ENCODE data around the gene CADPS2. TPM values are rescaled to one million over a fixed set of nuclear protein-coding genes. Genes with fewer than 3 reads are reported as not detected.

Gene CADPS2
- total and polyA plus RNA-seq, 8 donors, result 34.2 to 83.4 (median 64.6) TPM

DNA sequence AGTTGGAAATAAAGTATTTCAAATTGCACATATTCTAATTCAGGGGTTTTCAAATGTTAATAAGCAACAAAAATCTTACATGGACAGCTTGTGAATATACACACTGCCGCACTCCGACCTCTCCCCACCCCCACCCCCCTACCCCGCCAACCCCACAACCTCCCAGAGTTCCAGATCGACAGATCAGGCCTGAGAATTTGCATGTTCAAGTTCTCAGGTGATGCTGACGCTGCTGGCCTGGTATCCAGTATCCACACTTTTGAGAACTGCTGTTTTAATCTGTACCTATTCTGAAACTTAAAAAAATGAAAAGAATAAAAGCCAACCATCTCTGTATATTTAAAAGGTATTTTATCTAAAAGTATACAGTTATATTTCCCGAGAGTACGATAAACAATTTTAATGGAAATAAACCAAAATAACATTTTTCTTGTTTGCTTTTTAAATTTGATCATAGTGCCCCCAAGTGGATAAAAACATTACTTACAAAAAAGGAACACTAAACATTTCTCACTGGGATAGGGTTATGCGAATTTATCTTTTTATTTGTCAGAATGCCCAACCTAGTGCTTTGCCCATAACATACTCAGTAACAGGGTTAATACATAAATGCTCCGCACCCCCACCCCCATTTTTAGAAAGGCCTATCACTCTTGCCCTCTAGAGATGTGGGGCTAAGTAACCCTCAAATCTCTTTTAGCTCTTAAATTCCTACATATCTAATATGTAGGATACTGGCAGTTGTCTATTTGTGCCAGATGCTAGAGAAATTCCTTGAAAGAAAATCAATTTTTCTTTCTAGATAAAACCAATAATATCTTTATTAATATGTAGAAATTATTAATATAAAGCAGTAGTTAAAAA, 353.6 kb downstream of the CADPS2 start:
- intact Hi-C loops (cut with DNase I), result no loop called here
- DNase-seq (no peak), ATAC-seq (no peak)
- Histone ChIP-seq H3K36me3 (no peaks in the 10 kb centered on the region), H3K4me1 (no peaks in the 10 kb centered on the region), H3K27ac (no peak overlapping the region), H3K27me3 (no peaks in the 10 kb centered on the region), H3K9me3 (no peaks in the 10 kb centered on the region), H3K4me3 (no peak overlapping the region)
- TF ChIP-seq, protein P1, sequence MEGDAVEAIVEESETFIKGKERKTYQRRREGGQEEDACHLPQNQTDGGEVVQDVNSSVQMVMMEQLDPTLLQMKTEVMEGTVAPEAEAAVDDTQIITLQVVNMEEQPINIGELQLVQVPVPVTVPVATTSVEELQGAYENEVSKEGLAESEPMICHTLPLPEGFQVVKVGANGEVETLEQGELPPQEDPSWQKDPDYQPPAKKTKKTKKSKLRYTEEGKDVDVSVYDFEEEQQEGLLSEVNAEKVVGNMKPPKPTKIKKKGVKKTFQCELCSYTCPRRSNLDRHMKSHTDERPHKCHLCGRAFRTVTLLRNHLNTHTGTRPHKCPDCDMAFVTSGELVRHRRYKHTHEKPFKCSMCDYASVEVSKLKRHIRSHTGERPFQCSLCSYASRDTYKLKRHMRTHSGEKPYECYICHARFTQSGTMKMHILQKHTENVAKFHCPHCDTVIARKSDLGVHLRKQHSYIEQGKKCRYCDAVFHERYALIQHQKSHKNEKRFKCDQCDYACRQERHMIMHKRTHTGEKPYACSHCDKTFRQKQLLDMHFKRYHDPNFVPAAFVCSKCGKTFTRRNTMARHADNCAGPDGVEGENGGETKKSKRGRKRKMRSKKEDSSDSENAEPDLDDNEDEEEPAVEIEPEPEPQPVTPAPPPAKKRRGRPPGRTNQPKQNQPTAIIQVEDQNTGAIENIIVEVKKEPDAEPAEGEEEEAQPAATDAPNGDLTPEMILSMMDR (IDR thresholded peaks at IDR 0.05), result peak in 1 of 2 donors; percentile 22

DNA sequence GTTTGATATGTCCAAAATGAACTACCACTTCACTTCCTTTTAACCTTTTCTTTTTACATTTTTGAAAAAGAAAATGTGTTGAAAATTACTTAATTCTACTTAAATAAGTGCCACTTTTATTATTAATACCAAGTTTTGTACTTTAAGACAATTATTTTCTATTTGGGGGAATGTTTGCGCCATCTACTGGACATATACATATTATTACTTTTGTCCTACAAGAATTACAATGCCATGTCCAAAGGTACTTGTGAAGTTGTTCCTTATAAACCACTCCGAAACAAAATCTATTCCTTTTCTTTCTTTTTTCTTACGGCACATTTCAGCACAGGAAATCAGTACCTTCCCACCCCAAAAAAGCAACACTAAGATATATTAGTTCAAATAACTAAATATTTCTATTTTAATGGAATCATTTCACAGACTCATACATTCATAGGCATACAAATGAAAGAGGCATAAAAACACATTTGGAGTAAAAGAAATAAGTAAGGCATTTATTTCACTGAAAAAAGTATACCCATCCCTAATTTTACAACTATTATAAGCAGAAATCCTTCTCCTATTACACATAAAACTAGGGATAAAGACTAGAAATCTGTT, 357.3 kb downstream of the CADPS2 start:
- H3K9me3 ChIP-seq, result no peaks in the 10 kb centered on the region
- TF ChIP-seq, protein P1 (IDR thresholded peaks at IDR 0.05), result peak; percentile 39 to 49
- ATAC-seq (peak; percentile 62), DNase-seq (peak in 1 of 4 donors; percentile 51)
- H3K27me3 ChIP-seq, result no peaks in the 10 kb centered on the region
- H3K27ac ChIP-seq, result no peak overlapping the region
- no peaks in the 10 kb centered on the region for H3K4me1 ChIP-seq
- H3K36me3 ChIP-seq, result no peaks in the 10 kb centered on the region
- intact Hi-C loops (cut with DNase I), result no loop called here
- no peak overlapping the region for H3K4me3 ChIP-seq

DNA sequence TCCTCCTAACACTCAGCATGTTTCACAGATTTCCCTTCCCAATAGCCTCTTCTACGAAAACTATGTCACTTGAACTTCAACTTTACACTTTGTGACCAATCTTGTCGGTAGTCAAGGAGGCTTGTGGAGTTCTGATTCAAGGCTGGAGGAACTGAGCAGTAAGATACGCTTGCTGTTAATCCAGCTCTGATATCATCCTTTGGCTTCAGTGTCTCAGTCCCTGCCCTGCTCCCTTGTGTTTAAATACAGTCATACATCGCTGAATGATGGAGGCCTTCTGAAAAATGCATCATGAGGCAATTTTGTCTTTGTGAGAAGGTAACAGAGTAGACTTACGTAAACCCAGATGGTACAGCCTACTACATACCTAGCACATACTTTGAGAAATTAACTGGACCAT, 360.9 kb downstream of the CADPS2 start:
- Histone ChIP-seq H3K4me3 (no peak overlapping the region), H3K9me3 (no peaks in the 10 kb centered on the region), H3K27ac (no peak overlapping the region), H3K27me3 (no peaks in the 10 kb centered on the region), H3K4me1 (no peaks in the 10 kb centered on the region), H3K36me3 (no peaks in the 10 kb centered on the region)
- ATAC-seq (no peak), DNase-seq (no peak)
- TF ChIP-seq, protein P1 (IDR thresholded peaks at IDR 0.05), result no peak
- intact Hi-C loops (cut with DNase I), result no loop called here

DNA sequence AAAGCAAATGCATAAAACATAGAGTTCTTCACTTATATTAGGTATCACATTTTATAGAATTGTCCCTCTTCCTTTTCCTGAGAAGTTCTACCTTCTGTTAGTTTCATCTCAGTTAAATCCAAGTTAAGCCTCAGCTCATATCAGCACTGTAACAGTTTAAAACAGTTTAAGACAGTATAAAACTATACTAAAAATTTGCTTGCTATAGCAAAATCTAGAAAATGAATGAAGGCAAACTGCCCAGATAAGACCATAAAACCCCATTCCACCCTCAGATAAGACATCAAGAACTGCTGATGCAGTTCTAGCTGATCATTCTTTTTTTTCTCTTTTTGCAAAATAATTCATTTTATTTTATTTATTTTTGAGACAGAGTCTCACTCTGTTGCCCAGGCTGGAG, 364.5 kb downstream of the CADPS2 start:
- Histone ChIP-seq H3K36me3 (no peaks in the 10 kb centered on the region), H3K9me3 (no peaks in the 10 kb centered on the region), H3K4me3 (no peak overlapping the region), H3K4me1 (no peaks in the 10 kb centered on the region), H3K27me3 (no peaks in the 10 kb centered on the region), H3K27ac (no peak overlapping the region)
- intact Hi-C loops (cut with DNase I), result no loop called here
- ATAC-seq, result no peak
- no peak for DNase-seq
- TF ChIP-seq, protein P1 (IDR thresholded peaks at IDR 0.05), result no peak

DNA sequence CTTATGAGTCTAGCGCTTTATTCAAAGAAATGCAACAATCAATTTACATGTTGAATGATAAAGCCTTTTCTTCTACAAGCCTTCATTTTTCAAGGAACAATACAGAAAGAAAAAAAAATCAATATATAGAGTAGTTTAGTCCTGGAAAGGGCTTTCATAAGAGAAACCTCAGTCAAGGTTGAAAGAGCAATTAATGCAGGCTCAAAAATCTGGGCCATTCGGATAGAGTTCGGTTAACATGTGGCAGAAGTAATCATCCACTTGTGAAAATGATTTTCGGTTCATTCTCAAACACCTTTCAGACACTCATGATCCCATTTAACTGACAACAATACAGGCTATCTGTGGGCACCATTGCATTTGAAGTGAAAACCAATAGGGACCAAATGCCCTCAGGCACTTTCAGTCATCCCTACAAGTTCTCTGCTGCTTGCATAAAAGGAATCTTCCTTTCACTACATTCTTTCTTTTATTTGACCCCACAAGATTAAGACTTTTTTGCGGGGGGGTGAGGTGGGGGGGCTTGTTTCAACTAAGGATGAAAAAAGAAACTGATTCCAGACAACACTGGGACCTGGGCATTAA, 365.2 kb downstream of the CADPS2 start:
- Histone ChIP-seq H3K36me3 (no peaks in the 10 kb centered on the region), H3K9me3 (no peaks in the 10 kb centered on the region)
- intact Hi-C loops (cut with DNase I), result no loop called here

More for the DNA sequence above, 365.2 kb downstream of the CADPS2 start:
- Histone ChIP-seq H3K27ac (no peak overlapping the region), H3K27me3 (no peaks in the 10 kb centered on the region), H3K4me1 (no peaks in the 10 kb centered on the region), H3K4me3 (no peak overlapping the region)
- TF ChIP-seq, protein P1 (IDR thresholded peaks at IDR 0.05), result no peak
- ATAC-seq (no peak), DNase-seq (no peak)
